H1 (cell line): ENCODE results near the gene CCDC78. TPM values are rescaled to one million over a fixed set of nuclear protein-coding genes. Genes with fewer than 3 reads are reported as not detected.

ENCODE experiments used
- CTCF ChIA-PET: fragments of 300-600 bp; sonication (Branson Sonifier 250); formaldehyde crosslinking; loops from one replicate; lab custom pipeline; 2021; ENCODE audit not compliant: partially characterized antibody; lab: Charles Lee
- POLR2A ChIA-PET: fragments of 300-600 bp; sonication (Branson Sonifier 250); formaldehyde crosslinking; loops from one replicate; lab custom pipeline; 2021; ENCODE audit warnings: inconsistent platforms; ENCODE audit not compliant: partially characterized antibody; lab: Charles Lee
- DNase-seq, 2 experiments: peaks; one replicate each; pipeline versions ENCODE4 v3.0.0 to v3.0.0-alpha.2; 2010 to 2022; ENCODE audit warnings: low spot score in 2 of 2, low read depth in 1 of 2, mixed read lengths in 1 of 2
- FAIRE-seq: peaks from 2 replicates; lab custom pipeline; 2011; peaks lifted over from hg19 to GRCh38; lab: Jason Lieb, UNC
- H2AFZ ChIP-seq: 2 replicates; pipeline ENCODE4 v1.8.1; 2012; ENCODE audit warnings: low read length, inconsistent platforms
- H2AK5ac ChIP-seq: 2 replicates; pipeline ENCODE4 v1.6.1; 2013; ENCODE audit warnings: low read depth, low read length
- H2BK120ac ChIP-seq: replicated peaks from 2 replicates; pipeline ENCODE3; 2013; ENCODE audit warnings: low read depth, low read length, inconsistent platforms
- H2BK12ac ChIP-seq: 2 replicates; pipeline ENCODE4 v1.6.1; 2013; ENCODE audit warnings: low read depth, low read length
- H2BK15ac ChIP-seq: 2 replicates; pipeline ENCODE4 v1.6.1; 2013; ENCODE audit warnings: low read length
- H2BK20ac ChIP-seq: 2 replicates; pipeline ENCODE4 v1.6.1; 2013; ENCODE audit warnings: low read length
- H2BK5ac ChIP-seq: 2 replicates; pipeline ENCODE4 v1.6.1; 2013; ENCODE audit warnings: low read depth, low read length
- H3K14ac ChIP-seq: 2 replicates; pipeline ENCODE4 v1.6.1; 2013; ENCODE audit warnings: inconsistent platforms; ENCODE audit not compliant: insufficient read length
- H3K18ac ChIP-seq: 2 replicates; pipeline ENCODE4 v1.6.1; 2013; ENCODE audit warnings: low read length; ENCODE audit errors: extremely low read depth
- H3K23ac ChIP-seq: 2 replicates; pipeline ENCODE4 v1.6.1; 2013; ENCODE audit warnings: inconsistent platforms; ENCODE audit not compliant: insufficient read length
- H3K23me2 ChIP-seq: 2 replicates; pipeline ENCODE4 v1.6.1; 2013; ENCODE audit warnings: low read depth, low read length
- H3K27ac ChIP-seq: 2 replicates; pipeline ENCODE4 v1.6.1; 2011; ENCODE audit warnings: low read depth, low read length, inconsistent platforms
- H3K27me3 ChIP-seq, 4 experiments: replicated peaks in 1 of 4; 1 replicate in 1 of 4; 2 replicates in 3 of 4; pipeline versions ENCODE4 v1.6.1 to v1.8.1; 2011 to 2013; ENCODE audit warnings: low read length in 3 of 4, mild to moderate bottlenecking in 3 of 4, inconsistent platforms in 2 of 4, mixed read lengths in 2 of 4, moderate library complexity in 1 of 4; ENCODE audit not compliant: control insufficient read depth in 3 of 4, insufficient read depth in 3 of 4; ENCODE audit errors: extremely low read depth in 1 of 4
- H3K36me3 ChIP-seq, 4 experiments: 2 replicates each; pipeline versions ENCODE4 v1.6.1 to v1.8.1; 2011 to 2013; ENCODE audit warnings: mild to moderate bottlenecking in 4 of 4, low read length in 3 of 4, moderate library complexity in 2 of 4, control low read depth in 1 of 4, inconsistent platforms in 1 of 4; ENCODE audit not compliant: insufficient read depth in 4 of 4, control insufficient read depth in 2 of 4
- H3K4ac ChIP-seq: replicated peaks from 2 replicates; pipeline ENCODE3; 2013; ENCODE audit warnings: low read length, low read depth, mixed read lengths, inconsistent platforms; ENCODE audit not compliant: insufficient read length
- H3K4me1 ChIP-seq, 4 experiments: replicated peaks in 1 of 4; 1 replicate in 1 of 4; 2 replicates in 3 of 4; pipeline versions ENCODE4 v1.6.1 to v1.8.1; 2011 to 2013; ENCODE audit warnings: low read length in 3 of 4, inconsistent platforms in 2 of 4, mixed read lengths in 1 of 4; ENCODE audit not compliant: insufficient read depth in 4 of 4, control insufficient read depth in 3 of 4
- H3K4me2 ChIP-seq, 2 experiments: 2 replicates each; pipeline versions ENCODE4 v1.6.1 to v1.8.1; 2011 to 2013; ENCODE audit warnings: low read depth in 2 of 2, low read length in 2 of 2, control low read depth in 1 of 2, inconsistent platforms in 1 of 2, mild to moderate bottlenecking in 1 of 2; ENCODE audit not compliant: insufficient read depth in 1 of 2
- H3K4me3 ChIP-seq, 4 experiments: fragments of 200-600, 300-600 bp in 1 of 4; sonication (generic), shearing (Covaris generic), sonication (Bioruptor Twin) in 1 of 4; 2 replicates each; pipeline versions ENCODE4 v1.5.1 to v1.8.1; 2011 to 2016; ENCODE audit warnings: low read length in 4 of 4, low read depth in 3 of 4, control low read depth in 2 of 4, inconsistent platforms in 2 of 4, mild to moderate bottlenecking in 2 of 4, mixed read lengths in 1 of 4, moderate library complexity in 1 of 4; ENCODE audit not compliant: insufficient read depth in 2 of 4; ENCODE audit errors: extremely low read depth in 1 of 4
- H3K56ac ChIP-seq: replicated peaks from 2 replicates; pipeline ENCODE3; 2013; ENCODE audit warnings: low read depth, mild to moderate bottlenecking, mixed read lengths, low read length, inconsistent platforms; ENCODE audit not compliant: insufficient read length
- H3K79me1 ChIP-seq: 2 replicates; pipeline ENCODE4 v1.6.1; 2013; ENCODE audit warnings: low read depth, low read length, control low read depth
- H3K79me2 ChIP-seq, 2 experiments: 2 replicates each; pipeline versions ENCODE4 v1.6.1 to v1.8.1; 2012 to 2013; ENCODE audit warnings: low read length in 2 of 2, mild to moderate bottlenecking in 2 of 2, inconsistent platforms in 1 of 2; ENCODE audit not compliant: insufficient read depth in 2 of 2, control insufficient read depth in 1 of 2
- H3K9ac ChIP-seq, 4 experiments: replicated peaks in 1 of 4; 1 replicate in 1 of 4; 2 replicates in 3 of 4; pipeline versions ENCODE4 v1.6.1 to v1.8.1; 2011 to 2013; ENCODE audit warnings: low read depth in 3 of 4, low read length in 3 of 4, control low read depth in 2 of 4, mild to moderate bottlenecking in 2 of 4, moderate library complexity in 2 of 4, inconsistent platforms in 1 of 4; ENCODE audit errors: extremely low read depth in 1 of 4
- H3K9me3 ChIP-seq, 2 experiments: 2 replicates each; pipeline versions ENCODE4 v1.6.1 to v1.8.1; 2012 to 2013; ENCODE audit warnings: mild to moderate bottlenecking in 2 of 2, moderate library complexity in 2 of 2, control low read depth in 1 of 2, inconsistent platforms in 1 of 2, low read depth in 1 of 2, low read length in 1 of 2, mixed read lengths in 1 of 2; ENCODE audit not compliant: insufficient read depth in 2 of 2
- H4K20me1 ChIP-seq, 2 experiments: replicated peaks in 1 of 2; 2 replicates each; pipeline versions ENCODE3 to v1.8.1; 2011 to 2013; ENCODE audit warnings: inconsistent platforms in 2 of 2, low read length in 2 of 2, mild to moderate bottlenecking in 1 of 2; ENCODE audit not compliant: insufficient read depth in 2 of 2, control insufficient read depth in 1 of 2
- H4K5ac ChIP-seq: 2 replicates; pipeline ENCODE4 v1.6.1; 2013; ENCODE audit warnings: low read length, low read depth, mixed read lengths, inconsistent platforms; ENCODE audit not compliant: insufficient read length
- H4K8ac ChIP-seq: 2 replicates; pipeline ENCODE4 v1.8.0; 2013; ENCODE audit warnings: mild to moderate bottlenecking, moderate library complexity, low read length, inconsistent platforms; ENCODE audit not compliant: insufficient read depth; ENCODE audit errors: extremely low read depth
- H4K91ac ChIP-seq: replicated peaks from 2 replicates; pipeline ENCODE3; 2013; ENCODE audit warnings: low read length, mixed read lengths, inconsistent platforms; ENCODE audit not compliant: insufficient read length
- ASH2L ChIP-seq: fragments of 200-600, 300-600 bp; sonication (generic); IDR thresholded peaks from one replicate; pipeline ENCODE4 v1.7.1; 2017; ENCODE audit warnings: low read length
- CREB1 ChIP-seq: IDR thresholded peaks from 2 replicates; pipeline ENCODE4 v1.6.1; 2012; ENCODE audit warnings: inconsistent platforms
- E2F6 ChIP-seq: IDR thresholded peaks from 2 replicates; pipeline ENCODE4 v1.6.1; 2012; ENCODE audit warnings: inconsistent platforms
- HDAC2 ChIP-seq, 2 experiments: fragments of 300-600 bp in 1 of 2; sonication (generic) in 1 of 2; IDR thresholded peaks; 2 replicates each; pipeline ENCODE4 v1.6.1; 2011 to 2012; ENCODE audit warnings: low read depth in 2 of 2, low read length in 2 of 2, mild to moderate bottlenecking in 2 of 2, moderate library complexity in 2 of 2, borderline replicate concordance in 1 of 2, inconsistent platforms in 1 of 2
- POLR2AphosphoS5 ChIP-seq: IDR thresholded peaks from 2 replicates; pipeline ENCODE4 v1.6.1; 2011; ENCODE audit warnings: low read depth, low read length
- SIRT6 ChIP-seq: IDR thresholded peaks from one replicate; pipeline ENCODE4 v1.7.1; 2012; ENCODE audit warnings: low read length, inconsistent platforms
- TBP ChIP-seq: IDR thresholded peaks from 2 replicates; pipeline ENCODE4 v1.6.1; 2011; ENCODE audit warnings: low read depth, low read length, improper control_type of control experiment
- WGBS, 2 experiments: shearing (Covaris generic) in 1 of 2; methylation state at CpG; one replicate each; pipeline versions ENCODE4 v1.1.6 to v1.1.7; 2013 to 2015; ENCODE audit warnings: low lambda C conversion rate in 2 of 2, mixed read lengths in 2 of 2, inconsistent platforms in 1 of 2, low coverage in 1 of 2, missing lambda C conversion rate in 1 of 2; ENCODE audit not compliant: insufficient replicate concordance in 2 of 2, insufficient coverage in 1 of 2, insufficient read length in 1 of 2; ENCODE audit errors: extremely low coverage in 1 of 2, missing lambda C conversion rate in 1 of 2; 5-methylcytosine and 5-hydroxymethylcytosine counted together
- polyA plus RNA-seq, 7 experiments: library from polyadenylated mRNA; depleted of rRNA in 3 of 7; stranded (reverse) in 5 of 7; unstranded in 2 of 7; fragments of >200 nt in 5 of 7; fragments of 200-250 nt in 2 of 7; gene quantifications; 1 replicate in 5 of 7; 2 replicates in 1 of 7; 4 replicates in 1 of 7; pipeline versions ENCODE4 v1.2.1 to v1.2.3, GENCODE V29; 2011 to 2013; ENCODE audit warnings: missing spikeins in 2 of 7, mixed read lengths in 2 of 7
- total RNA-seq: library from RNA; stranded (reverse); fragmentation: NEBNext Ultra II Directional; extraction: Animal tissue kit (Norgen Biotek cat#: 25700); gene quantifications from 2 replicates; pipeline ENCODE4 v1.2.1, GENCODE V29; 2021
- TF ChIP-seq, protein P1 (sequence below): IDR thresholded peaks from 2 replicates; pipeline ENCODE4 v1.6.1; 2012; ENCODE audit warnings: inconsistent platforms

CCDC78 gene
- total and polyA plus RNA-seq, 2 of the 8 experiments (the other 6 are each of a cell fraction or from before 2014, with no cell fraction given) = 7.1 to 8.5 TPM

GRCh38 chr16:718922-719321, 7.3 kb downstream of the CCDC78 start:
- no peak overlapping the region for H3K4me3 ChIP-seq
- no peak overlapping the region for H2BK20ac ChIP-seq
- H2AFZ ChIP-seq = no peak overlapping the region
- H2BK5ac ChIP-seq = no peak overlapping the region; the same call in 1 of the 2 replicates
- 89% methylated on average over 6 of the region's 6 CpGs; no CpG with 5 or more reads in 1 of the 2 experiments for WGBS, 2 experiments
- H3K23me2 ChIP-seq = peaks cover 19% of the 10 kb centered on the region; the same call in 1 of the 2 replicates
- H3K18ac ChIP-seq = no peak overlapping the region
- no peak overlapping the region for H3K56ac ChIP-seq
- no peak overlapping the region for H3K14ac ChIP-seq
- FAIRE-seq (no peak), DNase-seq (no peak)
- 0 out of 2 replicates have a peak overlapping the region, but pooled peaks have one; percentile 4 for H2AK5ac ChIP-seq
- no peak overlapping the region for H4K91ac ChIP-seq
- H3K9ac ChIP-seq = no peak overlapping the region
- H3K4ac ChIP-seq = no peak overlapping the region
- no peak overlapping the region for H4K5ac ChIP-seq
- H3K23ac ChIP-seq = no peak overlapping the region
- no peak overlapping the region for H2BK12ac ChIP-seq
- no peaks in the 10 kb centered on the region; a peak in 1 of 4 replicates for H3K9me3 ChIP-seq
- no peaks in the 10 kb centered on the region for H3K79me1 ChIP-seq
- H3K79me2 ChIP-seq = no peaks in the 10 kb centered on the region
- TF ChIP-seq SIRT6 (no peak), POLR2AphosphoS5 (no peak), CREB1 (no peak), HDAC2 (IDR thresholded peaks at IDR 0.05; ENCODE audit: borderline replicate concordance in 1 of 2, low read depth in 2 of 2, low read length in 2 of 2) (no peak), ASH2L (no peak), TBP (no peak), E2F6 (no peak)
- TF ChIP-seq, protein P1, sequence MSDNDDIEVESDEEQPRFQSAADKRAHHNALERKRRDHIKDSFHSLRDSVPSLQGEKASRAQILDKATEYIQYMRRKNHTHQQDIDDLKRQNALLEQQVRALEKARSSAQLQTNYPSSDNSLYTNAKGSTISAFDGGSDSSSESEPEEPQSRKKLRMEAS = no peak
- ChIA-PET CTCF (interaction anchor here (1.2 to 35.8 kb wide), 5 partner anchors 2 to 86 kb away, joined by 4 to 977 read pairs (median 424); partner anchors contain the start of genes ANTKMT, CCDC78, CHTF18 and CIAO3), POLR2A (interaction anchor here (0.8 to 23.0 kb wide), 8 partner anchors 2 to 148 kb away, joined by 3 to 353 read pairs (median 27); partner anchors contain the start of genes ANTKMT, CCDC78, CHTF18 and CIAO3)
- H3K4me1 ChIP-seq = peaks cover 0 to 29% (median 19%) of the 10 kb centered on the region in 4 experiments; a peak in 5 of 7 replicates
- no peak overlapping the region for H3K27ac ChIP-seq
- H2BK15ac ChIP-seq = 0 out of 2 replicates have a peak overlapping the region, but pooled peaks have one; percentile 46
- peaks cover 6 to 19% of the 10 kb centered on the region in 2 experiments for H4K20me1 ChIP-seq
- H3K4me2 ChIP-seq = no peak overlapping the region; a peak in 1 of 4 replicates
- H3K36me3 ChIP-seq = peaks cover 0 to 6% (median 0%) of the 10 kb centered on the region in 4 experiments; a peak in 1 of 8 replicates
- H3K27me3 ChIP-seq = peaks cover 0 to 35% (median 19%) of the 10 kb centered on the region in 4 experiments; a peak in 6 of 7 replicates
- no peak overlapping the region for H2BK120ac ChIP-seq
- H4K8ac ChIP-seq = peak overlapping the region; percentile 53; the same call in 1 of the 2 replicates
